ENCODE measurements around the gene CDC25C. TPM values are rescaled to one million over a fixed set of nuclear protein-coding genes. Genes with fewer than 3 reads are reported as not detected.

The CDC25C gene
- total and polyA plus RNA-seq, 9 of the 15 experiments (the other 6 are each of a cell fraction or from before 2014, with no cell fraction given), result 19.1 to 63.7 (median 31.9) TPM

DNA sequence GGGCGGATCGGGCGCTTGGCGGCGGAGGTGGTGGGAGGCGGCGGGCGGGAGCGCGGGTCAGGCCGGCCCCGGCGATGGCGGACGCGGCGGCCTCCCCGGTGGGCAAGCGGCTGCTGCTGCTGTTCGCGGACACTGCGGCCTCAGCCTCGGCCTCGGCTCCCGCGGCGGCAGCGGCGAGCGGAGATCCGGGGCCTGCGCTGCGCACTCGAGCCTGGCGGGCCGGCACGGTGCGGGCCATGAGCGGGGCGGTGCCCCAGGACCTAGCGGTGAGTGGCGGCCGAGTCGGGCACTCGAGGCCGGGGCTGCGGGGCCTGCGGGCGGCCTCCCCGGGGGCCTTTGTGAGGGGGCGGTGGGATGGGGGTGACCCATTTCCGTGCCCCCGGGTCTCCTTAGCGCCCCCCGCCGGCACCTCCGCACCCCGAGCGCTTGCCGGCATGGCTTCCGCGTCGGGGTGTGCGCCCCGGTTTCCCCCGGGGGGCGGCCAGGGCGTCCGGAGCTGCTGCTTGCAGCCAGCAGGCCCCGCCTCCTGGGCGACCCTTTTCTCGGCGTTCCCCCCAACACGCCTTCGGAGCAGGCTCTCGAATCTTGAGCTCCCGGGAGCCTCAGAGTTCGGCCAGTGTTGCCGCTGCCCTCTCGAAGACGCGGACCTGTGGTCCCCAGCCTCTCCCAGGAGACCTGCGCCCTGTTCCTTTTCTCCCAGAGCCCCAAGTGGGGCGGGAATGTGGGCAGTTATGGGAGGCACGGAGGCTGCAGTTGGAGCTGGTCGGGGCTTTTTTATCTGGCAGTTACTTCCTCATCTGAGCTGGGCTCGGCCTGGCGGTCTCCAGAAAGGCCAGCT, 21.3 kb upstream of the CDC25C start (continued):
- TF ChIP-seq, protein P1, sequence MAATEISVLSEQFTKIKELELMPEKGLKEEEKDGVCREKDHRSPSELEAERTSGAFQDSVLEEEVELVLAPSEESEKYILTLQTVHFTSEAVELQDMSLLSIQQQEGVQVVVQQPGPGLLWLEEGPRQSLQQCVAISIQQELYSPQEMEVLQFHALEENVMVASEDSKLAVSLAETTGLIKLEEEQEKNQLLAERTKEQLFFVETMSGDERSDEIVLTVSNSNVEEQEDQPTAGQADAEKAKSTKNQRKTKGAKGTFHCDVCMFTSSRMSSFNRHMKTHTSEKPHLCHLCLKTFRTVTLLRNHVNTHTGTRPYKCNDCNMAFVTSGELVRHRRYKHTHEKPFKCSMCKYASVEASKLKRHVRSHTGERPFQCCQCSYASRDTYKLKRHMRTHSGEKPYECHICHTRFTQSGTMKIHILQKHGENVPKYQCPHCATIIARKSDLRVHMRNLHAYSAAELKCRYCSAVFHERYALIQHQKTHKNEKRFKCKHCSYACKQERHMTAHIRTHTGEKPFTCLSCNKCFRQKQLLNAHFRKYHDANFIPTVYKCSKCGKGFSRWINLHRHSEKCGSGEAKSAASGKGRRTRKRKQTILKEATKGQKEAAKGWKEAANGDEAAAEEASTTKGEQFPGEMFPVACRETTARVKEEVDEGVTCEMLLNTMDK (IDR thresholded peaks at IDR 0.05; ENCODE audit: borderline replicate concordance, insufficient read depth, low read depth, low read length, poor library complexity, severe bottlenecking), result peak; percentile 47
- TF ChIP-seq ZBTB1 (CRISPR knock-in tag; IDR thresholded peaks at IDR 0.05; ENCODE audit: borderline replicate concordance, low read depth), result peak; percentile 95
- TF ChIP-seq, protein P2, sequence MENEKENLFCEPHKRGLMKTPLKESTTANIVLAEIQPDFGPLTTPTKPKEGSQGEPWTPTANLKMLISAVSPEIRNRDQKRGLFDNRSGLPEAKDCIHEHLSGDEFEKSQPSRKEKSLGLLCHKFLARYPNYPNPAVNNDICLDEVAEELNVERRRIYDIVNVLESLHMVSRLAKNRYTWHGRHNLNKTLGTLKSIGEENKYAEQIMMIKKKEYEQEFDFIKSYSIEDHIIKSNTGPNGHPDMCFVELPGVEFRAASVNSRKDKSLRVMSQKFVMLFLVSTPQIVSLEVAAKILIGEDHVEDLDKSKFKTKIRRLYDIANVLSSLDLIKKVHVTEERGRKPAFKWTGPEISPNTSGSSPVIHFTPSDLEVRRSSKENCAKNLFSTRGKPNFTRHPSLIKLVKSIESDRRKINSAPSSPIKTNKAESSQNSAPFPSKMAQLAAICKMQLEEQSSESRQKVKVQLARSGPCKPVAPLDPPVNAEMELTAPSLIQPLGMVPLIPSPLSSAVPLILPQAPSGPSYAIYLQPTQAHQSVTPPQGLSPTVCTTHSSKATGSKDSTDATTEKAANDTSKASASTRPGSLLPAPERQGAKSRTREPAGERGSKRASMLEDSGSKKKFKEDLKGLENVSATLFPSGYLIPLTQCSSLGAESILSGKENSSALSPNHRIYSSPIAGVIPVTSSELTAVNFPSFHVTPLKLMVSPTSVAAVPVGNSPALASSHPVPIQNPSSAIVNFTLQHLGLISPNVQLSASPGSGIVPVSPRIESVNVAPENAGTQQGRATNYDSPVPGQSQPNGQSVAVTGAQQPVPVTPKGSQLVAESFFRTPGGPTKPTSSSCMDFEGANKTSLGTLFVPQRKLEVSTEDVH (IDR thresholded peaks at IDR 0.05; ENCODE audit: low read depth, partially characterized antibody), result no peak
- TF ChIP-seq, protein P3, sequence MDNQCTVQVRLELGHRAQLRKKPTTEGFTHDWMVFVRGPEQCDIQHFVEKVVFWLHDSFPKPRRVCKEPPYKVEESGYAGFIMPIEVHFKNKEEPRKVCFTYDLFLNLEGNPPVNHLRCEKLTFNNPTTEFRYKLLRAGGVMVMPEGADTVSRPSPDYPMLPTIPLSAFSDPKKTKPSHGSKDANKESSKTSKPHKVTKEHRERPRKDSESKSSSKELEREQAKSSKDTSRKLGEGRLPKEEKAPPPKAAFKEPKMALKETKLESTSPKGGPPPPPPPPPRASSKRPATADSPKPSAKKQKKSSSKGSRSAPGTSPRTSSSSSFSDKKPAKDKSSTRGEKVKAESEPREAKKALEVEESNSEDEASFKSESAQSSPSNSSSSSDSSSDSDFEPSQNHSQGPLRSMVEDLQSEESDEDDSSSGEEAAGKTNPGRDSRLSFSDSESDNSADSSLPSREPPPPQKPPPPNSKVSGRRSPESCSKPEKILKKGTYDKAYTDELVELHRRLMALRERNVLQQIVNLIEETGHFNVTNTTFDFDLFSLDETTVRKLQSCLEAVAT (IDR thresholded peaks at IDR 0.05), result no peak
- no peak for TF ChIP-seq NR2C1 (IDR thresholded peaks at IDR 0.05)
- TF ChIP-seq NR2C1 (tag; IDR thresholded peaks at IDR 0.05), result no peak
- no peak for TF ChIP-seq SNRNP70 (optimal IDR thresholded peaks at IDR 0.05; ENCODE audit: low read depth, low read length)
- TF ChIP-seq HMG20B (CRISPR knock-in tag; IDR thresholded peaks at IDR 0.05), result no peak
- 0 out of 2 replicates have a peak, but pooled peaks have one; percentile 16 for TF ChIP-seq ZNF695 (CRISPR knock-in tag; IDR thresholded peaks at IDR 0.05)
- no peak for TF ChIP-seq DMBX1 (CRISPR knock-in tag; IDR thresholded peaks at IDR 0.05; ENCODE audit: borderline replicate concordance)
- TF ChIP-seq PHB (CRISPR knock-in tag; IDR thresholded peaks at IDR 0.05), result 0 out of 2 replicates have a peak, but pooled peaks have one; percentile 54
- TF ChIP-seq MTA2 (IDR thresholded peaks at IDR 0.05; ENCODE audit: low read depth), result no peak
- TF ChIP-seq, protein P4, sequence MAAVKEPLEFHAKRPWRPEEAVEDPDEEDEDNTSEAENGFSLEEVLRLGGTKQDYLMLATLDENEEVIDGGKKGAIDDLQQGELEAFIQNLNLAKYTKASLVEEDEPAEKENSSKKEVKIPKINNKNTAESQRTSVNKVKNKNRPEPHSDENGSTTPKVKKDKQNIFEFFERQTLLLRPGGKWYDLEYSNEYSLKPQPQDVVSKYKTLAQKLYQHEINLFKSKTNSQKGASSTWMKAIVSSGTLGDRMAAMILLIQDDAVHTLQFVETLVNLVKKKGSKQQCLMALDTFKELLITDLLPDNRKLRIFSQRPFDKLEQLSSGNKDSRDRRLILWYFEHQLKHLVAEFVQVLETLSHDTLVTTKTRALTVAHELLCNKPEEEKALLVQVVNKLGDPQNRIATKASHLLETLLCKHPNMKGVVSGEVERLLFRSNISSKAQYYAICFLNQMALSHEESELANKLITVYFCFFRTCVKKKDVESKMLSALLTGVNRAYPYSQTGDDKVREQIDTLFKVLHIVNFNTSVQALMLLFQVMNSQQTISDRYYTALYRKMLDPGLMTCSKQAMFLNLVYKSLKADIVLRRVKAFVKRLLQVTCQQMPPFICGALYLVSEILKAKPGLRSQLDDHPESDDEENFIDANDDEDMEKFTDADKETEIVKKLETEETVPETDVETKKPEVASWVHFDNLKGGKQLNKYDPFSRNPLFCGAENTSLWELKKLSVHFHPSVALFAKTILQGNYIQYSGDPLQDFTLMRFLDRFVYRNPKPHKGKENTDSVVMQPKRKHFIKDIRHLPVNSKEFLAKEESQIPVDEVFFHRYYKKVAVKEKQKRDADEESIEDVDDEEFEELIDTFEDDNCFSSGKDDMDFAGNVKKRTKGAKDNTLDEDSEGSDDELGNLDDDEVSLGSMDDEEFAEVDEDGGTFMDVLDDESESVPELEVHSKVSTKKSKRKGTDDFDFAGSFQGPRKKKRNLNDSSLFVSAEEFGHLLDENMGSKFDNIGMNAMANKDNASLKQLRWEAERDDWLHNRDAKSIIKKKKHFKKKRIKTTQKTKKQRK (IDR thresholded peaks at IDR 0.05; ENCODE audit: borderline replicate concordance, low read depth, low read length), result no peak
- TF ChIP-seq ZNF134 (CRISPR knock-in tag; conservative IDR thresholded peaks at IDR 0.05), result no peak

All from K562 (cell line).